Adipocyte (in vitro differentiated cells): Measurements from ENCODE around the gene ERRFI1.
A peak's percentile ranks its signal among the peaks of the same experiment; 100 is the strongest.

ENCODE experiments used
- DNase-seq: peaks from one replicate; pipeline ENCODE4 v3.0.0-alpha.2; 2015; ENCODE audit warnings: low read depth
- H3K27me3 ChIP-seq: replicated peaks from 2 replicates; pipeline ENCODE4 v1.7.0; 2013; ENCODE audit warnings: mild to moderate bottlenecking, low read length, moderate library complexity; ENCODE audit not compliant: control insufficient read depth, insufficient read depth
- H3K36me3 ChIP-seq: 2 replicates; pipeline ENCODE4 v1.7.0; 2013; ENCODE audit warnings: low read length, mild to moderate bottlenecking, moderate library complexity; ENCODE audit not compliant: control insufficient read depth, insufficient read depth, severe bottlenecking
- H3K4me1 ChIP-seq: 2 replicates; pipeline ENCODE4 v1.7.0; 2013; ENCODE audit warnings: mild to moderate bottlenecking, low read length, moderate library complexity; ENCODE audit not compliant: control insufficient read depth, insufficient read depth
- H3K4me3 ChIP-seq: 2 replicates; pipeline ENCODE4 v1.7.0; 2013; ENCODE audit warnings: mild to moderate bottlenecking, low read length, moderate library complexity
- H3K9ac ChIP-seq: 2 replicates; pipeline ENCODE4 v1.7.0; 2013; ENCODE audit warnings: mild to moderate bottlenecking, low read length, moderate library complexity
- H3K9me3 ChIP-seq: 2 replicates; pipeline ENCODE4 v1.7.0; 2013; ENCODE audit warnings: mild to moderate bottlenecking, low read length, moderate library complexity; ENCODE audit not compliant: control insufficient read depth

Gene ERRFI1

DNA sequence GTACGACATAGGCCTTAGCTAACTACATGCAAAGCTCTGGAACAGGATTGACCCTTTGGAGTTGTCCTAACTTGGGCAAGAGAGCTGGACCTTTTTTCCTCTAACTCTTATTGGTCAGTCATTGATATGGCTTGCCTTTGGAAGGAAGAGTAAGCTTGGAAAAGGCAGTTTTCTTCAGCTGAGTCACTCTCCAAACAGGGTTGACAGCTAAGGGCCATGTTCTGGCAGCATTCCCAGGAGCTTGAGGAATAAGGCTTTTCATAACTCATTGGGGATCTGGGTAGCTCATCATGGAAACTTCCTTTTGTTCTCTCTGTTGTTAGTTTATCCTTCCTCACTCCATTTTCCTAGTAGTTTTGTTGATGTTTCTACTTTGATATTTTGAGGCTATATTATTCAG, 14.5 kb upstream of the ERRFI1 start:
- peaks cover 14% of the 10 kb centered on the region for H3K4me1 ChIP-seq
- peak; percentile 94 for DNase-seq

DNA sequence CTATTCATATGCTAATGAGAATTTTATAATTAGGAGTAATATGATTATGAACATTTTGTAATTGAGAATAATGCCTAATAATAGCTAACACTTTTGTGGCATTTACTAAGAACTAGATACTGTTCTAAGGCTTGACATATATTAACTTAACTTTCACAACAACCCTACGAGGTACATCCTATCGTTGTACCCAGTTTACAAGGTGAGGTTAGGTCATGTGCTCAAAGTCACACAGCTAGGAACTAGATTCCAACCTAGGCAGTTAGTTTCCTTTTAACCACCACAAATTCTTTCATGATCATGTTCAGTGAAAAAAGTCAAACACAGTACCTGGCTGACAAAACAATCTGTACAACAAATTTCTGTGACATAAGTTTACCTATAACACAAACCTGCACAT, 13.0 kb upstream of the ERRFI1 start:
- no peaks in the 10 kb centered on the region for H3K27me3 ChIP-seq
- no peak overlapping the region for H3K4me3 ChIP-seq
- H3K36me3 ChIP-seq, result no peaks in the 10 kb centered on the region
- H3K9me3 ChIP-seq, result peaks cover 3% of the 10 kb centered on the region
- H3K4me1 ChIP-seq, result peaks cover 14% of the 10 kb centered on the region
- no peak overlapping the region for H3K9ac ChIP-seq
- DNase-seq, result no peak

More for the DNA sequence above, 14.5 kb upstream of the ERRFI1 start:
- Histone ChIP-seq H3K27me3 (no peaks in the 10 kb centered on the region), H3K9me3 (peaks cover 3% of the 10 kb centered on the region), H3K9ac (peak overlapping the region; percentile 36), H3K36me3 (no peaks in the 10 kb centered on the region), H3K4me3 (no peak overlapping the region)

DNA sequence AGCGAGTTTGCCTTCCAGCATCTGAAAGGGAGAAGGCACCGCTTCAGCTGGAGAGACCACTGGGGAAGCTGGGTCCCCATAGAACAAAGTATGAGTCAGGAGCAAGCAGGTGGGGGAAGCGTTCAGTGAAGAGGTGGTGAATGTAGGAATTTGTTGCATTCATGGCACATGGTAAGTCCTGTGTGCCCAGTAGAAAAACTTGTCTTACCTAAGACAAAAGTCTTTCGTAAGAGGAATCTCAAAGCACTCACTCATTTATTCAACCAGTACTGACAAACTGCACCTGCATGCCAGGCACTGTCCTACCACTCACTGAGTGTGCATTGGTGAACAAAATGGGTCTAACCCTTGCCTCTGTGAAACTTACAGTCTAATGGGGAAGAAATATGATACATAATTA, 9.2 kb upstream of the ERRFI1 start:
- Histone ChIP-seq H3K36me3 (no peaks in the 10 kb centered on the region), H3K4me1 (peaks cover 5% of the 10 kb centered on the region), H3K9me3 (no peaks in the 10 kb centered on the region), H3K9ac (no peak overlapping the region), H3K27me3 (no peaks in the 10 kb centered on the region), H3K4me3 (no peak overlapping the region)
- DNase-seq, result no peak

DNA sequence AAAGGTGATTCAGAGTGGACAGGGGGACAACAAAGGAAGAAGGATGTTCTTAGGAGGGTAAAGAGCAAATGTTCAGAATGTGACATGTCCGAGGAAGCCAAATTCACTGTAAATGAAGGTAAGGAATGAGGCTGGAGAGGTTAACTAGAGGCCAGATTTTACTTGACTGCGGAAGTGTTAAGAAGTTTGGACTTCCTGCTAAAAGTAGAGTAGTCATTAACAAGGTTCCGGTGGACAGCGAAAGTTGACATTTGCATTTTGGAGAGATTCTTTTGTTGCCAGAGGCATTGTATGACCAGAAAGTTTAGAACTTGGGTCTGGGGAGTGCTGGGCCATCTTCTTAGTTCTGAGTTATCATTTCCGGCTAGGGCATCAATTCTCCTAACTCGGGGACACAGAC, 7.2 kb upstream of the ERRFI1 start:
- H3K4me3 ChIP-seq, result no peak overlapping the region
- H3K9me3 ChIP-seq, result no peaks in the 10 kb centered on the region
- no peak overlapping the region for H3K9ac ChIP-seq
- no peak for DNase-seq
- no peaks in the 10 kb centered on the region for H3K27me3 ChIP-seq
- H3K36me3 ChIP-seq, result no peaks in the 10 kb centered on the region
- H3K4me1 ChIP-seq, result peaks cover 12% of the 10 kb centered on the region

DNA sequence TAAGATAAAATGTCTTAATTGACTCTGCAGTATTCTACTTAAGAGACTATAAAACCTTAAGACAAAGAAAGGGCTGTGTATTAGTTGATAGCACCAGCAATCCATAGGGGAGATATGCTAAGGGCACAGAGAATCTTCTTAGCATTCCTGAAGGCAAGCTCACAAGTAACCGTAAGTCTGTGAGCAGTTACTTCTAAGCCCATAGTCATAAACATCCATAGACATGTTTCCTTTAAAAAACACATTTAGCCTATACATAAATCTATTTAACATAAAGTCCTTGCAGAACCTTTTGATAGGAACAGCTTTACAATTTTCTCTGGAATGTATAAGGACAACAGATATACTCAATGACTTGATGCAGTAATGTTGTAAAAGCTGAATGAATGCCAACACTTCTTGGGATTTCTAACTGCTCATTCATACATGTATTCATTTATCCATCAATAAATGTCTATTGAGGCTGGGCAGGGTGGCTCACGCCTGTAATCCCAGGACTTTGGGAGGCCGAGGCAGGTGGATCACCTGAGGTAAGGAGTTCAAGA, 6.3 kb upstream of the ERRFI1 start:
- H3K9ac ChIP-seq, result no peak overlapping the region
- no peak overlapping the region for H3K4me3 ChIP-seq
- H3K4me1 ChIP-seq, result peaks cover 19% of the 10 kb centered on the region
- no peaks in the 10 kb centered on the region for H3K27me3 ChIP-seq
- no peaks in the 10 kb centered on the region for H3K36me3 ChIP-seq
- no peaks in the 10 kb centered on the region for H3K9me3 ChIP-seq
- DNase-seq, result peak; percentile 16

DNA sequence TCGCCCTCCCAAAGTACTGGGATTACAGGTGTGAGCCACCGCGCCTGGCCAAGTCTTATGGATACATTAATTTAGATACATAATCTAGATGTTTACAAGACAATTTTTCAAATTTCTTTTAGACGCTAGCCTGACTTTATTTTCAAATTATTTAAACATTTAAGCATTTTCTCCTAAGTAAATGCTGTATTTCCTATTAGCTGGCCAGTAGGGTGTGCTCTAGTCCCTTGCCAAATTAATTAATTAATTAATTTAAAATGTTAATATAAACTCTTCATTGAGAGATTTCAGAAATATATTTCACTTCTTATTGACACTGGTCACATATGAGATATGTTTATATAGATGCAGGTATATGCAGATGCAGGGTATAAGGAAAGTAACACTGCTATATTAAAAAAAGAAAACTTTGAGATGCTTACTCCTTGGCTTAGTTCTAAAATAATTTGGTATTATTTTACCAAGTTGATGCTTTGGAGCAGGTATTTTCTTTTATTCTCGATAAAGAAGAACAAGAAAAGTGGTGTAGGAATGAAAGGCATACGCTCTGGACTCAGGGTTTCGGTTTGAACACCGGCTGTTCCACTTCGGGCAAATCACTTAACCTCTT, 5.2 kb upstream of the ERRFI1 start:
- H3K9me3 ChIP-seq, result no peaks in the 10 kb centered on the region
- peak; percentile 70 for DNase-seq

DNA sequence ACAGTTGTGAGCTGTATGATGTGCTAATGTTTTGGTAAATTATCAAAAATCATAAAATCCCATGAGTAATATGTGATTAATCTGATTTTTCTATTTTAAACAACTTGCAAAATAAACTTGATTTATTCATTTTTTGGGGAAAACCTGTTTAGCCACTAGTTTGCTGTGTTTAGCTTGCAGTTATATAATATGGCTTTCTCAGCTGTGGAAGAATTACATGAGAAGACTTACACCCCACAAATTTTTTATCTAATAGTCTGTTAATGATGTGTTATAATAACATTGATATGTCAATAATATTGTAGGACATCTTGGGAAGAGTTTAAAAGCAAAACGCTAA, 2.4 kb upstream of the ERRFI1 start:
- Histone ChIP-seq H3K4me3 (peak overlapping the region; percentile 59), H3K36me3 (no peaks in the 10 kb centered on the region), H3K4me1 (peaks cover 31% of the 10 kb centered on the region), H3K27me3 (no peaks in the 10 kb centered on the region), H3K9me3 (no peaks in the 10 kb centered on the region), H3K9ac (peak overlapping the region; percentile 92)
- DNase-seq, result no peak

More for the DNA sequence above, 5.2 kb upstream of the ERRFI1 start:
- no peak overlapping the region for H3K9ac ChIP-seq
- no peaks in the 10 kb centered on the region for H3K27me3 ChIP-seq
- peaks cover 29% of the 10 kb centered on the region for H3K4me1 ChIP-seq
- no peaks in the 10 kb centered on the region for H3K36me3 ChIP-seq
- no peak overlapping the region for H3K4me3 ChIP-seq

DNA sequence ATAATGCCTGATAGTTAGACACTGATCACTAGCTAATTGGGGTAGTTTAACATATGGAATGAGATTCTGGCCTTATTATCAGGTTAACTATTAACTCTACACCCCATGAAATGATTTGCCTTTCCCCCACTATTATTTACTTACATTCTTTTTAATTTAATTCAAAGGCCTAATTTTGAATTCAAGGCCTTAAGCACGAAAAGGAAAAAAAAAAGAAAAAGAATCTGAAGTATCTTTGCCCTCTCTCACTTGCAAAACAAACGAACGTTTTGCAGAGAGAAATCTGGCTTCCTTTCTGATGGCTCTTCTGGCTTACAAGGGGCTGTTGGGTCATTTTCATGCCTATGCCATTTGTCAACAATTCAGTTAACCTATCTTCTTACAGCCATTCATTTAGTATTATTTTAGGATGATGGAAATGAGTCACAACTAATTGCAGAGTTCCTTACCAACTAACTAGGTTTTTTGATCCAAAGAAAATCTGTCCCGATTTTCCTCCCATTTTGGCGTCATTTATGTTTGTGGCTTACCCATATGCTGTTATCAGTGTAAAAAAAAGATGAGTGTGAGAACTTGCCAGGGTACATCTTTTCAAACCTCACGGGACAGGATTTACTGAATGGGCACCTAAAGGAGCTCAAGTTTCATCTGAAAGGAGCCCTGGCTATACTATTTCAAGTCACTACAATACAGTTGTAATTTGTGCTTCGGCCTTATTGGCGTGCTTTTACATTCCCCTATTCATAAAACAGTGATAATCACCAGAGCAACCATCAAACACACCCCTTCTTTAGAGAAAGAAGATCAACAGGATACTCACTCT, 1.9 kb upstream of the ERRFI1 start:
- H3K4me1 ChIP-seq, result peaks cover 36% of the 10 kb centered on the region
- H3K36me3 ChIP-seq, result no peaks in the 10 kb centered on the region
- H3K9me3 ChIP-seq, result no peaks in the 10 kb centered on the region
- peak; percentile 82 for DNase-seq
- peak overlapping the region; percentile 92 for H3K9ac ChIP-seq
- H3K27me3 ChIP-seq, result no peaks in the 10 kb centered on the region
- peak overlapping the region; percentile 97 for H3K4me3 ChIP-seq

DNA sequence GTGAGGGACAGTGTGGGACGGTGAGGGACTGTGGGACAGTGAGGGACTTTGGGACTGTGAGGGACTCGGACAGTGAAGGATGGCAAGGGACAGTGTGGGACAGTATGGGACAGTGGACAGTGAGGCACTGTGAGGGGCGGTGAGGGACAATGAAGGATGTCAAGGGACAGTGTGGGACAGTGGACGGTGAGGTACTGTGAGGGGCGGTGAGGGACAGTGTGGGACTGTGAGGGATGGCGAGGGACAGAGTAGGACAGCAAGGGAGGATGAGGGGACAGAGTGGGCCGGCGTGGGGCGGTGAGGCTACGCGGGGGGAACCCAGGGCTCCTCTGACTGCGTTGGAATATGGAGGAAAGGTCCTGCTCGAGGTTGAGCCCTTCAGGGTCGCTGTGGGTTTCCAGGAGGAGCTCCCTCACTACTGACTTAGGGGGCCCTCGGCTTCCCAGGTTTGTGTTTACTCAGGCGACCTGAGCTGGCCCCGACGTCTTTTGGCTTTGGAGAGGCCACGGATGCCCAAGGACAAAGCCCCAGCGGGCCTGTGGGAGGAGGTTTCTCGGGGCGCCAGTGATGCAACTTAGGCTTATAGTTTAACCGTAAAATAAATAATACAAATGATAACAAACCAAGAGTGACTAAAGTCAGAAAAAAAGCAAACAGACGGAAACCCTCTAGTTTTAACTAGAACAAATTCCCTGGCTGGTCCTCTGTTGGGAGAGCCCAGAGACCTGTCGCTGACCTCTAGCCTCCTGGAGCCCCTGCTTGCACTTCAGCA, 1.1 kb upstream of the ERRFI1 start:
- Histone ChIP-seq H3K27me3 (no peaks in the 10 kb centered on the region), H3K9ac (peak overlapping the region; percentile 92), H3K4me3 (peak overlapping the region; percentile 97), H3K9me3 (no peaks in the 10 kb centered on the region), H3K4me1 (peaks cover 44% of the 10 kb centered on the region), H3K36me3 (peaks cover 3% of the 10 kb centered on the region)
- peak; percentile 79 for DNase-seq

DNA sequence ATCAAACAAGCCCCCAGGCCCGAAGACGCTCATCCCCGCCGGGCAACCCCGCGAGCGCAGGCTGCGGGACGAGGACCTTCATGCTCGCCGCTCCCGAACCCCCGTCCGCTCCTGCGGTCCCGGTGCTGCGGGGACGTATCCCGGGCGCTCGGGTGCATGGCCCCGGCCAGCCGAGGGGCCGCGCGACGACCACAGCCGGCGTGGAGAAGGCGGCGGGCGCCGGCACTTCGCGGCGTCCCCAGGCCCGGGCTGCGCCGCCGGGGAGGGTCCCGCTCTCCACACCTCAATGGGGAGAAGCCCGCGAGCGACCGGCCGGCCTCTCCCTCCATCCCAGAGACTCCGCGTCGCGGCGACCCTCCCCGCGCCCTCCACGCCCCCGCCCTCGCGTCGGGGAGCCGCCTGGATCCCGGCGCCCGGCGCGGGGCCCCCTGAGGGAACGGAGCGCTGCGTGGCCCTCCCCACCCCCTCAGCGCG, 401 bp downstream of the ERRFI1 start:
- peak overlapping the region; percentile 92 for H3K9ac ChIP-seq
- H3K36me3 ChIP-seq, result peaks cover 6% of the 10 kb centered on the region
- no peaks in the 10 kb centered on the region for H3K27me3 ChIP-seq
- H3K4me3 ChIP-seq, result peak overlapping the region; percentile 97
- H3K9me3 ChIP-seq, result no peaks in the 10 kb centered on the region
- peaks cover 59% of the 10 kb centered on the region for H3K4me1 ChIP-seq
- no peak for DNase-seq
